DMS79 (cell line): Measurements from ENCODE around the gene RGS7BP.

Experiments
- DNase-seq: peaks from one replicate; lab custom pipeline; 2025; lab: John Stamatoyannopoulos, UW

Gene RGS7BP

DNA sequence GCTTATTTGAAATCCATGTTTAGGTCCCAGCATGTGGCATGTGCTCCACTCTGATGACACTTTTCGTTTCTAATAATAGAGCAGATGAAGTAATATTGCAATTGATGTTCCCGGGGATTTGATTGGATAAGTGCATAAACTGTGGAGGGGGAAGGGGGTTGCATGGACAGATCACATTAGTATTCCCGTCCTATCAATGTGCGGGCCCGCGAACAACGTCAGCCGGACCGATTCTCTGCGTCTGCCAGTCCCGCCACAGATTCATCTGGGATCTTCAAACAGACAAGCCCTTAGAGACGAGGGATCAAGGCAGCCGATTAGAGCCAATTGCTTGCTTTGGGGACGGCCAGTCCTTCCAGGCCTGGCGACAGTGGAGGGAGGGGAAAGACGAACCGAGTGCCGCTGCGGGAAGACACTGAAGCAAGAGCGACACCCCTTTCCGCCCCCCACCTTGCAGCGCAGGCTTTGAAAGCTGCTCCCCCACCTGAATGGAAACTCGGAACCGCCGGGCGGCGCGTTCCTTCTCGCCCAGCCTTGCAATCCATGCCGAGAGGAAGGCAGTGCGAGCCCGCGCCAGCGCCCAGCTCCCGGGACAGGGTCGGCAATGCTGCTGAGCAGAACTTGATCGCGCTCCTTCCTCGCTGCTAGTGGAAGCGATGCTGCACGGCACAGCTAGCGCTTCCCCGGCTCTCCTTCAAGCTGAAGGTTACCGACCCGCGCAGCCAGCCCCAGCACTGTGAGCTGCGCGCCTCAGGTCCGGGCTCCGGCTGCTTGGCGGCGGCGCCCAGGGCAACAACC is at the start of gene RGS7BP:
RGS7BP (plus strand) TSS at position 247 of the 798 bp plus-strand sequence. CDS start 610 bp downstream, outside the sequence.
- peak; percentile 1 for DNase-seq

DNA sequence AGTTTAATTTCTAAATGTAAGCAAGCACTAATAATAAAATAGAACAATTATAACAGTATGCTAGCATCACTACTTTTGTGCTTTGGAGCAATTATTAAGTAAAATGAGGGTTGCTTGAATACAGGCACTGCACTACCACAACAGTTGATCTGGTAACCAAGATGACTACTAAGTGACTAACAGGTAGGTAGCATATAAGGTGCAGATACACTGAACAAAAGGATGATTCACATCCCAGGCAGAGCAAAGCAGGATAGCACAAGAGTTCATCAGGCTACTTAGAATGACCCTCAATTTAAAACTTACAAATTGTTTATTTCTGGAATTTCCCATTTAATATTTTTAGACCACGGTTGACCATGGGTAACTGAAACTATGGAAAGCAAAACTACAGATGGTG is 48.0 kb upstream of the RGS7BP start:
- no peak for DNase-seq

DNA sequence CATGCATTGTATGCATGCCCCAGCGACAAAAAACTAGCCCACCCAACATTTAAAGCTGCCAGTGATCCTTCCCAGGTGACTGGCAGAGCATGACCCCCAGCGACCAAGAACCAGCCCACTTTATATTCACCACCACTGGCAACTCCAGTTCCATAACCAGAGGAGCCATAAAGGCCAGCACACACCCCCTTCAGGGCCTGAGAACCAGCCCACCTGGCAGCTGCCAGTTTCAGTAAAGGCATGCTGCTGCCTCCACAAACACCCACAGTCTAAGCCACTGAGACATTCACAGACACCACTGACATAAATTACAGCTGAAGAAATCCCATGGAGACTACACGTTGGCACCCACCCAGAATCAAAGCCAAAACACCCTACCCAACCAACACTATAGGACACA is 46.9 kb upstream of the RGS7BP start:
- DNase-seq = no peak

DNA sequence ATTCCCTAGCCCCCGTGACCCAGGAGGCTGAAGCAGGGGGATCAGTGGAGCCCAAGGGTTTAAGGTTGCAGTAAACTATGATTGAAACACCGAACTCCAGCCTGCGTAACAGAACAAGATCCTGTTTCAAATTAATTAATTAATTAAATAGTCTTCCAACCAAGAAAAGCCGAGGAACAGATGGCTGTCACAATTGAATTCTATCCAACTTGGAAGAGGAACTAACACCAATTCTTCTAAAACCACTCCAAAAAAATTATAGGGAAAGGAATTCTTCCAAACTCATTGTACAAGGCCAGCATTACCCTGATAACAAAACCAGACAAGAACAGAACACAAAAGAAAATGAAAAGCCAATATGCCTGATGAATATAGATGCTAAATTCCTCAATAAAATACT is 43.4 kb upstream of the RGS7BP start:
- no peak for DNase-seq

DNA sequence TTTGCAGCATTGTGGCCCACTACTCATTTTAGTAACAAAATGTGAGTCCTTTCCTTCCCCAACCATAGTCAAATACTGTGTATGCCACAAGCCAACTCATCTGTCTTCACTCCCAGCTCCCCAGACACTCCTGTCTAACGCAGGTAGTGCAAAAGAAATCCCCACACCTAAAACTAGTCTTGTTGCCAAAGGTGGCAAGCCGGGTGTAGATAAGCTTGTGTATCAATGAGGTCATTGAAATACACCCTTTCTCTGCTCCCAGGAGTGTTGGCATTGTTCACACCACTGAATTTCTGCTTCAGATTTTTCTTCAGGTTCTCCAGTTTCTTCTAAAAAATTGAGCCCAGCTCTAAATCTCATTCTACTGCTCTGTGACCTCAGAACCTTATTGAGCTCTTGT is 19.7 kb upstream of the RGS7BP start:
- no peak for DNase-seq

DNA sequence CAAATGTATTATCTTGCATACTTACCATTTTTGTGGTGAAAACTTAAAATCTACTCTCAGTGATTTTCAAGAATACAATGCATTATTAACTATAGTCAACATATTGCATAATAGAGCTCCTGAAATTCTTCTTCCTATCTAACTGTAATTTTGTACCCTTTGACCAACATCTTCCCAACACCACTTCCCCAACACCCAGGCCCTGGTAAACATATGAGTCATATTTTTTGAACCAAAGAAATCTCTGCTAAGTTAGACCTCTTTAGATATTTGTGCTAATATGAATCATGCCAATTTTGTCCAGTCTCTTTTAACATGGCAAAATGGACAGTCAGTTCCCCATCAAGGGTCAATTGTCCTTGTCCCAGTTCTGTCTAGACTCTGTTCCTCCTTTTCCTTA is 18.5 kb upstream of the RGS7BP start:
- DNase-seq = no peak

DNA sequence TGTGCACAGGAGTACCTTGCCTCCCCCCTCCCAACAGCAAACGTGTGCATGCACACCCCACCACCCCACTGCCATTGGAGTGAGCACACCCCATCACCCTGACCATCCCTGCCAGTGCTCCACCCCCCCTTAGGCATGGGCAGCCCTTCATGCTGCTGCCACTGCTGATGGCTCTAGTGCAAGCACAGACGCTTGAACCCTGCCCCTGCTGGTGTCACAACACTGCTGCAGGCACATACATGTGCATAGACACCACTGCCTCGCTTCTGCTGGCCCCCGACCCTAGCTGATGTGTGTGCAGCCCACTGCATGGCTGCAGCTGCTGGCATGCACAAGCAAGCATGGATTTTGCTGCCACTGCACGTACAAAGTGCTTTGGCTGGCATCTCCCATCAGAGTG is 16.0 kb upstream of the RGS7BP start:
- no peak for DNase-seq

DNA sequence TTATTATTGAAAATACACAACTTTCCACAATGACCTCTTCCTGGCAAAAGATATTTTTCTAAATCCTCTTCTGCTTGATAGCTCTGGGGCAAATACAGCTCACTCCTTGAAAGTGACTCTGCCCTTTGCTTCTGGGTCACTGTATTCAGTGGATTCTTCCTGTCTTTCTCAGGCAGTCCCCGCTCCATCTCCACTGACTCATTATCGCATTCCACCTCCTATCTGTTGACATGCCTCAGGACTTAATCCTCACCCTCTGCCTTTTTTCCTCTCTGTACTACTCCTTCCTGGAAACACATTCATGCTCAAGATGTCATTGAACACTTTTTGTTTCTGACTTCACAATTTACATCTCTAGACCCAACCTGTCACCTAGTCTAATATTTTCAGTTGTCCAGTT is 8.4 kb upstream of the RGS7BP start:
- no peak for DNase-seq

DNA sequence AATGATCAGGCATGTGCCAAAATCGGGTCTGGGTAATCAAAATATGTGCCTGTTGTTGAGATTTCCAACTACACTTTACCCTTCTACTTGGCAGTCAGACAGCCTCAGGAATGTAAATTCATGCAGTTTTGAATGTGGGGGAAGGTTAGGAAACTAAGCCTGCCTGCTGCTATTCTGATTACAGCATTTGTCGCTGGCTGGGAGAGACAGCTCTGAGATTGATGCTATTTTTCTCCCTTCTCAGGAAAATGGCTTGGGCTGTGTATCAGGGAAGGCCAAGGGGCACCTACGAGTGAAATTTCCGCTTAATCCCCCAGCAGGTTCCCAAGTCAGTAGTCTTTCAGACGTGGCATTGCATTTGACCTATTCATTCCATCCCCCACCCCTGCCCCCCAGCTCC is 3.6 kb upstream of the RGS7BP start:
- DNase-seq = no peak

DNA sequence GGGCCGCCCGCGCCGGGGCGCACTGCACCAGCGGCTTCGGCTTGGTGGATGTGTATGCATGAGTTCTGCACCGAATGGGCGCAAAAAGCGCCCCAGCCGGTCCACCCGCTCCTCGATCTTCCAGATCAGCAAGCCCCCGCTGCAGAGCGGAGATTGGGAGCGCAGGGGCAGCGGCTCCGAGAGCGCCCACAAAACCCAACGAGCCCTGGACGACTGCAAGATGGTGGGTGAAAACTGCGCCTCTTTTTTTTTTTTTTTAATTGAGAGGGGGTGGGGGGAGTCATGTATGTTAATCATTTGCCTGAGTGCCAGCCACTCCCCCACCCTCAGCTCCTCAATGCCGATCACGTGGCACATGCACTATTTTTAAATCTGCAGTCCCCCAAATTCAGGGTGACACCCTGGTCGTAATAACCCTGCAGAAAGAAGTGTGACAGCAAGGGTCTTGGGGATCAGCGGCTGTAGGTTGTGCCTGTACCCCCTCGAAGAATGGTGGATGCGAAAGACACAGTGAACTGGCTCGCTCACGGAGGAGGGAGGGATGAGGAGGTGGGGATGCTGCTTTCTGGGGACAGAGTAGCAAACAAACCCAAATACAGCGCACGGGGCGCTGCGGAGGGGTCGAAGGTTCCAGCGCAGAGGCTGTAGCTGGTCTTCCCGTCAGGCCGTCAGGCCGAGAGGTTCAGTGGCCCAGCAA is 900 bp downstream of the RGS7BP start:
- no peak for DNase-seq

DNA sequence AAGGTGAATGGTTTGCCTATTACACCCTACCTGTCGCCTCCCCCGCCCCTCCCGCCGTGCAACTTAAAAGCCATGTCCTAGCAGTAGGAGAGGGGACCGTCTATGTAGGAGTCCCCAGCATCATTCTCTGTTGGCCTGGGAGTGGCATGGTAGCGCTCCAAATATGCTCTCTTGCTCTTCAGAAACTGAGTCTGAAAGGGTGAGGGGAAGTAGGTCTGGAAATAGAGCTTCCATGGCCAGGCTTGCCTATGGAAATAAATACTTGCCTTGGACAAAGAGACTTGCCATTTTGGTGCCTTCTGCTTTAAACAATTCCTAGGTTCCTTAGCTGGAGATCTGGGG is 1.4 kb downstream of the RGS7BP start:
- DNase-seq = no peak

DNA sequence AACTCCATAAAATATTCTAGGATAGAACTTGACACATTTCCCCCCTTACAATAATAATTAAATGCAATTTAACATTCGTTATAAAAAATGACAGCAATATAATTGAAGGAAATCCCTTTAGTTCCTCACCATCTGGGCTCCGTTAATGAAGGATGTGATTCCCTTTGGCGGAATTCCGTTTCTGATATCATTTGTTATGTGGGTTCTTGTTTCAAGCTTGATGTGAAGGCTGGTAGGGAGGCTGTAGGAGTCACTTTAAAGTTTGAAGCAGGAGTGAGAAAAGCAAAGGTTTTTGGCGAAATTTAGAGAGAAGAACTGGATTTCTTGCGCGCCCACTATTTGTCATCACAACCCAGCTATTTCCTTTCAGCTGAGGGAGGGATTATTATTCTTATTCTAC is 4.0 kb downstream of the RGS7BP start:
- no peak for DNase-seq

DNA sequence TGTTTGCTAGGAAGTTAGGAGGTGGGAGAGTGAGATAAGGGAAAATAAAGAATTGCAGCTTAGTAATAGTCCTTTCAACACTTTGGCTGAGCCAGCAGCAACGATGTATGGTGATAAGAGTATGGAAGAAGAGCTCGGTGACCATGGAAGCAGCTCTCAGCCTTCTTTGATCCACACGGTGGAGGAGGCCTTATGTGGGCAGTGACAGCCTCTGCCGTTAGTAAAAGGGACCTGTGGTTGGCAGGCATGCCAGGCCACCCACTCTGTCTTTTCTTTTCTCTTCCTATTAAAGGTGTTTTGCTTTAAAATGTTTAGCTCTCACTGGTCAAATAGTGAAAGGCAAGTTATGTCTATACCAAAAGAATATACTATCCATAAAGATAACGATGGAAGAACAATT is 7.7 kb downstream of the RGS7BP start:
- DNase-seq = no peak

DNA sequence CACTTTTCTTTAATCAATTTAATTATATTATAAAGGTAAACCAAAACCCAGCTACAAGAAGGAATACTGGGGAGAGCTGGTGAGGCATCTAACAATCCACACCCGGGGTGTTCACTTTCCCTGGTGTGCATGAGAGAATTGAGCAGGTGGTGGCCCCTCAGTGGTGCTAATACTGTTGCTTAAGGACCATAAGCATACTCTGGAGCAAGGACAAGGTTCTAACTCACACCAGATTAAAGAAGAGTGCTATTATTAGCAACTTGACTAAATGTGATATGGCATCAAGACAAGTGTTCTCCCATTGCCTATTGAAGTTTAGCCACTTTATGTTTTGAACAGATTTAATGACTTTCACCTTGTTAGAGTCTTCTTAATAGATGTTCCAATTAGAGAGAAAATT is 8.8 kb downstream of the RGS7BP start:
- DNase-seq = no peak

DNA sequence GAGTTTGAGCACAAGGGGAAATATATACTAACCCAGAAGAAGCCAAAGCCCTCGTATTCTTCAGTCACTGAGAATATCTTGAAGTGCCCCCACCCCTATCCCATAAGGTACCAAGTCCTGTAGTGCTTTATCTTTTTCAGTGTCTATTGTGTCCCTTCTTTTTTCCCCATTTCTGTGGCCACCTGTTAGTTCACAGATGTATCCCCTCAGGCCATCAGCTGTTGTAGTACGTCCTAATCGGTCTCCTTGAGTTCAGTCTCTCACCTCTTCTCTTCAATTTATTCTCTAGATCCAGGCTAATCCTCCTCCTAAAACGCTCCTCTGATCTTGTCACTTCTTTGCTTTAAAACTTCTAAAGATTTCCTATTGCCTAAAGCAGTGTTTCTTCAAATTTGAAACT is 10.4 kb downstream of the RGS7BP start:
- no peak for DNase-seq

DNA sequence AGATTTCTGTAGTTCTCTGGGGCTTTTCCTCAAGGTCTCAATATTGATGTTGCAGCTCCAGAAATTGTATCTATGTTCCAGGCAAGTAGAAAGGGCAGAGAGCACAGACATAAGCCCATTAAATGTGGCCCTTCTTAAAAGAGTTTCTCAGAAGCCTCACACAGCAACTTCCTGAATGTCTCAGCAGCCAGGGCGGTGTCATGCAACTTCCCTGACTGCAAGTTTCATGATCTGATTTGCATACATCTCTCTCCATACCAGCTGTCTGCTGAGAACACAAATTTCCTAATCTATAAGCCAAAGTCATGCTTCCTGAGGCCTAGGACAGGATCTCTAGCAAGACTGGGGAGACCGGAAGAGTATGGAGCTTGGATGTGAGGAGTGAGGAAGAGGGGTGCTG is 13.0 kb downstream of the RGS7BP start:
- DNase-seq = no peak

DNA sequence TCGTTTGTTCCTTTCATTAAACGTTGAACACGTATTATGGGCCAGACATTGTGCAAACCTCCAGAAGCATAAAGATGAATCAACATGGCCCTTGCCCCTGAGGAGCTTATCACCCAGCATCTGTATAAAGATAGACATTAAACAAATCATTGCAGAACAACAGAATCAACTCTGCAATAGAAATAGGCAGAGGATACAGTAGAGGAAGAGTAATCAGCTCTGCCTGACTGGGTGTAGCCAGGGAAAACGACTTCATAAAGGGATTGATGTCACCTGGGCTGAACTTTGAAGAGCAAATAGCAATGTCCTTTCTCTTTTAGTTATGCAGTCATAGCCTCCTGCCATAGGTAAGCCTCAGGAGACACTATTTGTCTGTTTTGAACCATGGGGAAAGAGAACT is 13.4 kb downstream of the RGS7BP start:
- no peak for DNase-seq

DNA sequence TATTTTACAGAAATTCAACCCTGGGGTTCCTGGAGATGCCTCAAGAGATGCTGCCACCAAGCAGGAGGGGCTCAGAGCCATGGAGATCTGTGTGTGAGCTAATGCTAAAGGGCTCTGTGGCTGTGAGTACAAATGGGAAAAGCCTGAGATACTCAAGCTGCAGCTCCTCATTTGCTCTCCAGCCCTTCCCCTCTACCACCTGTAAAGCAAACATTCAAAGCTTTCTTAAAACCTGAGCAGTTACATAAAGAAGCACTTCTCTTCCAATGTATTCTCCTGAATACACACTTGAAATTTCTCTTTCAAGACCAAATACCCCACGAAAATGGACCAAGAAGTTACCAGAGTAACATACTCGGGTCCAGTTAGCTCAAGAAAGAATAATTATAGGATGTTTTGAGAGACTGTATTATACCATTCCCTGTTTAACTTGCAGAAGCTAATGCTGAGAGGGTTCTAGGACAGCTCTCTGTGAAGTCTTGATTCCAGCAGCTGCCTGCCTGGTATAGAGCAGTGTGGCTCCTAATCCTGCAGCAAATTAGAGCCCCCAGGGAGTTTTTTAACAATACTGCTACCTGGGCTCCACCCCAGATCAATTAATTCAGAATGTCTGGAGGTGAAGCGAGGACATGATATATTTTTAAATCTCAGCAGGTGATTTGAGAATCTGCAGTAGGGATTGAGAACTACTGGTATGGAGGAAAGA is 21.1 kb downstream of the RGS7BP start:
- no peak for DNase-seq

DNA sequence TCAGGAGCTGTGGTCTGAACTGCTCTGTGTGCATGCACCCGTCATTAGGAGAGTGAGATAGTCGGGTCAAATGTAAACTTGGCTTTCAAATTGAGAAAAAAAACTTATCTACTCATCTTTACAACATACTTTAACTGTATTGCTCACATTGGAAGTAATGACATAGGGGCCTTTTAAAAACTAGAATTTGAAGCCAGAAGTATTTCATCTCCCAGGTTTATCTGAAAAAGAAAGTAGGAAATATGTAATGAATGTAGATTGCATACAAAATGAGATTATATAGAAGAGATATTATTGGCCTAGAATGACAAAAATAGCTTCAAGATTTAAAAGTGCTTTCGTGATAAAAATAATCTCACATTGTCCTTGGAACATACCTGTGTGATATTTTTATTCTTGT is 24.3 kb downstream of the RGS7BP start:
- no peak for DNase-seq

DNA sequence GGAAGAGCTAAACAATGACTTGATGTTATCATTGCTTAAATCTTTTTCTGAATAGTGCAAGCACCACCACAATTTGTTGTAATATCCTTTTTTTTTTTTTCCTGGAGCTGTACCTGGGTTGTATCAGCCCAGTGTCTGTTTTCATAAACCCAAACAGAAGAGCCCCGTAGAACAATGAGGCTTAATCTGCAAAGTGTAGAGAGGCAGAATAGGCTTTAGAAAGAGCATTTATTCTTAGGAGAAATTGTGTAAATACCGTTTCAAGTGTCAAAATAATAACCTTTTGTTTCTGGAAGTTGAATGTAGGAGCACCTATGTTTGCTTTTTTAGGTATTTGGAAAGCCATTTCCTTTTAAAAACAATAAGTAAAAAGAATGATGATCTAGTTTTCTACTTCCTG is 26.4 kb downstream of the RGS7BP start:
- DNase-seq = no peak

DNA sequence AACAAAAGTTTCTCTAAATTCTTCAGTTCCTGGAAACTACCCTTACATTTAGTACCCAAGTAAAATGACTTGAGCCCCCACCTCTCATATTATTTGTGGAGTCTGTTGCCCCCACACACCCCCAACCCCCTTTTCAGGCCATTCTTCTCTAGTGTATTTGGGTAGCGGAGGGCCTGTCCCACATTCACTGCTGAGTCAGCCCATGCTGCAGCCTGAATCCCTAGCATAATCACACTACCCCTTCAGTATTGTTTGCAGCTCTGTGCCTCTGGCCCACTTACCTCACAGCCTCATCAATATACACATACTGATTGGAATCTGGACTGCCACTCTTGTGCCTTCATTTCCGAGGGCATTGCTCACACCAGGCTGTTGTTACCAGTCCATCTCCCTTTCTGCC is 26.8 kb downstream of the RGS7BP start:
- no peak for DNase-seq

DNA sequence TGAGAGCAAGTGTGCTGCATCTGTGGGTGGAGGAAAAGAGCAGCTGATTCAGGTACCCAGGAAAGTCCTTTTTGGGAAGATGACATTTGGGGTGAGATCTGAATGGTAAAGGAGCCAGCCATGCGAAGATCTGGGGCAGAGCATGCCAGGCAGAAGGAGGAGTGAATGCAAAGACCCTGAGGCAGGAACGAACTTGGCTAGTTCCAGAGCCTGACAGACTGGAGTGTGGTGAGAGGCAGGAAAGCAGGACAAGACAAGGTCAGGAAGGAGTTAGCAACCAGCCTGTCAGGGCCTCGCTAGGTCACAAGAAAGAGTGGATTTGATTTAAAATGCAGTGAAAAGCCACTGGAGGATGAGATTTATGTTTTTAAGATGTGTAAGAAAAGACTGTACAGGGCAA is 28.2 kb downstream of the RGS7BP start:
- no peak for DNase-seq

DNA sequence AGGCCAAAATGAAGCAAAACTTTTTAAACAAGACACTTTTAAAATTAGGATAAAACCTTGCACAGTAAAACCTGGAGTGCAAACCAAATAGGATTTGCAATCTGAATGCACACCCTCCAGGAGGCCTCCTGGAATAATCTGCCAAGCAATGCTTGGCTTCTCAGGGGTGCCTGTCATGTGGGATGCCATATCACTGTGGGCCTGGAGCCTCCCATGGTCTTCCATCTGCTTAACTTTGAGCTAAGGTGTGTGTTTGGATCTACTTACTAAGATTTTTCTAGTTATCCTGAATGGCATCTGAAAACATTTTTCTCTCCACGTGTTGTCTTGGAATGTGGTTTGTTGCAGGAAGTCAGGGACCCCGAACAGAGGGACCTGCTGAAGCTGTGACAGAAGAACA is 52.1 kb downstream of the RGS7BP start:
- no peak for DNase-seq
